Endothelial cell (in vitro differentiated cells): Measurements from ENCODE around the gene STX1B. TPM values are rescaled to one million over a fixed set of nuclear protein-coding genes. Genes with fewer than 3 reads are reported as not detected.
"Not testable (repeated sequence)": the region's sequence is repeated elsewhere in the genome, so short reads cannot be mapped to it uniquely, and the experiment has no call there.

Experiments used
- DNase-seq: peaks from one replicate; pipeline ENCODE4 v3.0.0; 2021; ENCODE audit warnings: low spot score
- H3K27ac Mint-ChIP-seq: one replicate; pipeline ENCODE4 v1.8.0; 2021; ENCODE audit warnings: mixed read lengths, inconsistent platforms; ENCODE audit not compliant: unreplicated experiment
- H3K27me3 Mint-ChIP-seq: one replicate; pipeline ENCODE4 v1.8.0; 2021; ENCODE audit warnings: mild to moderate bottlenecking, moderate library complexity, mixed read lengths, inconsistent platforms; ENCODE audit not compliant: unreplicated experiment
- H3K36me3 Mint-ChIP-seq: one replicate; pipeline ENCODE4 v1.8.0; 2021; ENCODE audit warnings: mild to moderate bottlenecking, low read depth, mixed read lengths, inconsistent platforms; ENCODE audit not compliant: unreplicated experiment
- H3K4me1 Mint-ChIP-seq: one replicate; pipeline ENCODE4 v1.8.0; 2021; ENCODE audit warnings: mild to moderate bottlenecking, mixed read lengths, inconsistent platforms; ENCODE audit not compliant: unreplicated experiment
- H3K4me3 Mint-ChIP-seq: one replicate; pipeline ENCODE4 v1.8.0; 2021; ENCODE audit warnings: mild to moderate bottlenecking, mixed read lengths, inconsistent platforms; ENCODE audit not compliant: unreplicated experiment
- H3K9me3 Mint-ChIP-seq: one replicate; pipeline ENCODE4 v1.8.0; 2021; ENCODE audit warnings: mixed read lengths, inconsistent platforms; ENCODE audit not compliant: unreplicated experiment
- total RNA-seq: library from RNA; stranded (reverse); fragmentation: NEBNext Ultra II Directional; extraction: Animal tissue kit (Norgen Biotek cat#: 25700); gene quantifications from one replicate; pipeline ENCODE4 v1.2.1, GENCODE V29; 2021; ENCODE audit not compliant: unreplicated experiment
- TF ChIP-seq, protein P1 (sequence below): fragments of 200-600 bp; sonication (generic); IDR thresholded peaks from one replicate; pipeline ENCODE4 v1.5.0; 2021; ENCODE audit warnings: antibody characterized with exemption; ENCODE audit not compliant: unreplicated experiment

STX1B gene
- total RNA-seq, 1 donor from 2014 or later = 5.5 TPM

DNA sequence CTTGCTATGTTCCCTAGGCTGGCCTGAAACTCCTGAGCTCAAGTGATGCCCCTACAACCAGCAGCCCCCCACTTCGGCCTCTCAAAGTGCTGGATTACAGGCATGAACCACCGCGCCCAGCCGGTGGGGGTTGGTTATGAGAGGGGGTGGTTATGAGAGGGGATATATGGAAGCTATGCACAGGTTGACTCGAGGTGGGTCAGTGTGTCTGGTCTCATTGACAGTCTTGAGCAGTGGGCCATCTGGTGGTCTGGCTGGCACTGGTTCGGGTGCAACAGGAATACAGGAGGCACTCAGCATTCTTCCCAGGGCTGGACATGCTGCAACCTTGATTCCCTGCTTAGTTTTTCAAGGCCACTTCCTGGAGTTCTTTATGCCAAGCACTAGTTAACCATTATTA lies 5.6 kb upstream of the STX1B start:
- peaks cover 4% of the 10 kb centered on the region for H3K4me1 Mint-ChIP-seq
- H3K27me3 Mint-ChIP-seq = peaks cover 13% of the 10 kb centered on the region
- no peak for DNase-seq

DNA sequence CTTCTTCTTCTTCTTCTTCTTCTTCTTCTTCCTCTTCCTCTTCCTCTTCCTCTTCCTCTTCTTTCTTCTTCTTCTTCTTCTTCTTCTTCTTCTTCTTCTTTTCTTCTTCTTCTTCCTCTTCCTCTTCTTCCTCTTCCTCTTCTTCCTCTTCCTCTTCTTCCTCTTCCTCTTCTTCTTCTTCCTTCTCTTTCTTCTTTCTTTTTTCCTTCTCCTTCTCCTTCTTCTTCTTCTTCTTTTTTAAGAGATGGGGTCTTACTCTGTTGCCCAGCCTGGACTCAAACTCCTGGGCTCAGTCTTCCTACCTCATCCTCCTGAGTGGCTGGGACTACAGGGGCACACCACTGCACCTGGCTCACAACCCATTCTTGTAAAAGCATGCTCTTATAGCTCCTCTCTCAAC lies 2.9 kb upstream of the STX1B start:
- H3K9me3 Mint-ChIP-seq, DNase-seq, H3K27ac Mint-ChIP-seq, H3K4me3 Mint-ChIP-seq, H3K36me3 Mint-ChIP-seq, H3K4me1 Mint-ChIP-seq: not testable (repeated sequence)
- peaks cover 18% of the 10 kb centered on the region for H3K27me3 Mint-ChIP-seq

More for the DNA sequence above, 5.6 kb upstream of the STX1B start:
- Mint-ChIP-seq H3K27ac (no peak overlapping the region), H3K36me3 (peaks cover 5% of the 10 kb centered on the region), H3K4me3 (no peak overlapping the region), H3K9me3 (no peaks in the 10 kb centered on the region)
- TF ChIP-seq, protein P1, sequence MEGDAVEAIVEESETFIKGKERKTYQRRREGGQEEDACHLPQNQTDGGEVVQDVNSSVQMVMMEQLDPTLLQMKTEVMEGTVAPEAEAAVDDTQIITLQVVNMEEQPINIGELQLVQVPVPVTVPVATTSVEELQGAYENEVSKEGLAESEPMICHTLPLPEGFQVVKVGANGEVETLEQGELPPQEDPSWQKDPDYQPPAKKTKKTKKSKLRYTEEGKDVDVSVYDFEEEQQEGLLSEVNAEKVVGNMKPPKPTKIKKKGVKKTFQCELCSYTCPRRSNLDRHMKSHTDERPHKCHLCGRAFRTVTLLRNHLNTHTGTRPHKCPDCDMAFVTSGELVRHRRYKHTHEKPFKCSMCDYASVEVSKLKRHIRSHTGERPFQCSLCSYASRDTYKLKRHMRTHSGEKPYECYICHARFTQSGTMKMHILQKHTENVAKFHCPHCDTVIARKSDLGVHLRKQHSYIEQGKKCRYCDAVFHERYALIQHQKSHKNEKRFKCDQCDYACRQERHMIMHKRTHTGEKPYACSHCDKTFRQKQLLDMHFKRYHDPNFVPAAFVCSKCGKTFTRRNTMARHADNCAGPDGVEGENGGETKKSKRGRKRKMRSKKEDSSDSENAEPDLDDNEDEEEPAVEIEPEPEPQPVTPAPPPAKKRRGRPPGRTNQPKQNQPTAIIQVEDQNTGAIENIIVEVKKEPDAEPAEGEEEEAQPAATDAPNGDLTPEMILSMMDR = no peak

DNA sequence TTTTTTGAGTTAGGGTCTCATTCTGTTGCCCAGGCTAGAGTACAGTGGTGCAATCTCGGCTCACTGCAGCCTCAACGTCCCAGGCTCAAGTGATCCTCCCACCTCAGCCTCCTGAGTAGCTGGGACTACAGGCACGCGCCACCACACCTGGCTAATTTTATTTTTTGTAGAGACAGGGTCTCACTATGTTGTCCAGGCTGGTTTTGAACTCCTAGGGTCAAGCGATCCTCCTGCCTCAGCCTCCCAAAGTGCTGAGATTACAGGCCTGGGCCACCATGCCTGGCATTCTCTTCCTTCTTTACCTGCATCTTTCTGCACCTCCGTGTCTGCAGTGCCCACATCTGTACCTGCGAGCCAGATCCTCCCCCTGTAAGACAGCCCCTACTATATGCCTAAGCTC lies 1.4 kb upstream of the STX1B start:
- Mint-ChIP-seq H3K4me3 (peak overlapping the region; percentile 88), H3K27me3 (peaks cover 20% of the 10 kb centered on the region)
- DNase-seq, H3K27ac Mint-ChIP-seq, H3K4me1 Mint-ChIP-seq, H3K9me3 Mint-ChIP-seq, H3K36me3 Mint-ChIP-seq: not testable (repeated sequence)

DNA sequence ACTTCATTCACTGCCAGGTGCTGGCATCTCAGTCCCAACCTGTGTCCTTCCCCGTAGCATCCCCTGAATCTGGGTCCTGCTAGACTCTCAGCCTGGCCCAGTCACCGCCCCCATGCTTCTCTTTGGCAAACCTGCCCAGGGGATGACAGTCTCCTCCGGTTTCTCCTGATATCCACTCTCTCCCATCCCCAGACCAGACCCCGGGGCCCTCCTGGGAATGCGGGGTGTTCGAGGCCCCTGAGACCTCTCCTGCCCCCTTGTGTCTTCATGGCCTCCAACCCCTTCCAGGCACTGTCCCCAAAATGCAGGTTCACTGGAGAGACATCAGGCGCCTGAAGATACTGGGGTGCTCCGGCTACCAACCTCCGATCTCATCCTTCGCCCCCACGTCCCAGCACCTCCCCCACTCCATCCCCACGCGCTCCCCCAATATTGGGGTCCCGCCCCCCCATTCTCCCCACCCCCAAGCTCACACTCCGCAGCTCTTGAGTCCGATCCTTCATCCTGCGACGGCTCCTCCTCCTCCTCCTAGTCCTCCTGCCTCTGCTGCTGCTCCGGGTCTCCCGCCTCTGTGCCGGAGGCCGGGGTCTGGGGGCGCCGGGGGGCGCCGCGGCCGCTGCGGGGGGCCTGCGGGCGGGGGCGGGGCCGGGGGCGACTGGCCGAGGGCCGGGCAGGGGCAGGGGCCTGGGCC lies 399 bp downstream of the STX1B start:
- Mint-ChIP-seq H3K4me1 (peaks cover 4% of the 10 kb centered on the region), H3K4me3 (peak overlapping the region; percentile 72), H3K27ac (no peak overlapping the region), H3K36me3 (peaks cover 5% of the 10 kb centered on the region), H3K9me3 (no peaks in the 10 kb centered on the region), H3K27me3 (peaks cover 22% of the 10 kb centered on the region)
- DNase-seq = no peak
- TF ChIP-seq, protein P1 = no peak

GRCh38 chr16:31009120-31009519 lies 1.3 kb downstream of the STX1B start:
- Mint-ChIP-seq H3K27ac (no peak overlapping the region), H3K4me3 (peak overlapping the region; percentile 37)
- no peak for DNase-seq

GRCh38 chr16:31008551-31008950 lies 1.9 kb downstream of the STX1B start:
- Mint-ChIP-seq H3K27me3 (peaks cover 20% of the 10 kb centered on the region), H3K27ac (no peak overlapping the region), H3K4me3 (peak overlapping the region; percentile 37), H3K9me3 (no peaks in the 10 kb centered on the region), H3K36me3 (peaks cover 5% of the 10 kb centered on the region), H3K4me1 (peaks cover 4% of the 10 kb centered on the region)
- DNase-seq = no peak
- TF ChIP-seq, protein P1 = no peak

More at GRCh38 chr16:31009120-31009519, 1.3 kb downstream of the STX1B start:
- peaks cover 20% of the 10 kb centered on the region for H3K27me3 Mint-ChIP-seq
- TF ChIP-seq, protein P1 = no peak
- no peaks in the 10 kb centered on the region for H3K9me3 Mint-ChIP-seq
- peaks cover 5% of the 10 kb centered on the region for H3K36me3 Mint-ChIP-seq
- peaks cover 4% of the 10 kb centered on the region for H3K4me1 Mint-ChIP-seq
